Skeletal muscle tissue (tissue), 4 donors: ENCODE results near the gene BCO2. TPM values are rescaled to one million over a fixed set of nuclear protein-coding genes. Genes with fewer than 3 reads are reported as not detected.

Source experiments
- H3K27ac ChIP-seq: one replicate; pipeline ENCODE4 v1.7.0; 2013; ENCODE audit warnings: mild to moderate bottlenecking, low read depth, low read length, inconsistent platforms
- H3K27me3 ChIP-seq, 3 donors: one replicate each; pipeline ENCODE4 v1.7.0; 2013; ENCODE audit warnings: low read length in 3 of 3; ENCODE audit not compliant: control insufficient read depth in 3 of 3, insufficient read depth in 3 of 3
- H3K36me3 ChIP-seq, 3 donors: one replicate each; pipeline ENCODE4 v1.7.0; 2013; ENCODE audit warnings: low read length in 3 of 3; ENCODE audit not compliant: control insufficient read depth in 3 of 3, insufficient read depth in 3 of 3
- H3K4me1 ChIP-seq, 3 donors: one replicate each; pipeline ENCODE4 v1.7.0; 2013; ENCODE audit warnings: low read length in 3 of 3, mild to moderate bottlenecking in 3 of 3; ENCODE audit not compliant: control insufficient read depth in 3 of 3, insufficient read depth in 3 of 3
- H3K4me3 ChIP-seq, 3 donors: one replicate each; pipeline ENCODE4 v1.7.0; 2013; ENCODE audit warnings: low read length in 3 of 3
- H3K9ac ChIP-seq, 3 donors: one replicate each; pipeline ENCODE4 v1.7.0; 2013; ENCODE audit warnings: low read length in 3 of 3, mild to moderate bottlenecking in 3 of 3, moderate library complexity in 2 of 3, low read depth in 1 of 3
- H3K9me3 ChIP-seq, 3 donors: one replicate each; pipeline ENCODE4 v1.7.0; 2013; ENCODE audit warnings: low read length in 3 of 3; ENCODE audit not compliant: control insufficient read depth in 3 of 3
- total RNA-seq: library from RNA; depleted of rRNA; stranded (reverse); fragments of >200 nt; gene quantifications from one replicate; pipeline ENCODE4 v1.2.3, GENCODE V29; 2014
- donor health status: Osteomylitis.

BCO2 gene
- total RNA-seq, 1 donor from 2014 or later: 9.4 TPM

DNA sequence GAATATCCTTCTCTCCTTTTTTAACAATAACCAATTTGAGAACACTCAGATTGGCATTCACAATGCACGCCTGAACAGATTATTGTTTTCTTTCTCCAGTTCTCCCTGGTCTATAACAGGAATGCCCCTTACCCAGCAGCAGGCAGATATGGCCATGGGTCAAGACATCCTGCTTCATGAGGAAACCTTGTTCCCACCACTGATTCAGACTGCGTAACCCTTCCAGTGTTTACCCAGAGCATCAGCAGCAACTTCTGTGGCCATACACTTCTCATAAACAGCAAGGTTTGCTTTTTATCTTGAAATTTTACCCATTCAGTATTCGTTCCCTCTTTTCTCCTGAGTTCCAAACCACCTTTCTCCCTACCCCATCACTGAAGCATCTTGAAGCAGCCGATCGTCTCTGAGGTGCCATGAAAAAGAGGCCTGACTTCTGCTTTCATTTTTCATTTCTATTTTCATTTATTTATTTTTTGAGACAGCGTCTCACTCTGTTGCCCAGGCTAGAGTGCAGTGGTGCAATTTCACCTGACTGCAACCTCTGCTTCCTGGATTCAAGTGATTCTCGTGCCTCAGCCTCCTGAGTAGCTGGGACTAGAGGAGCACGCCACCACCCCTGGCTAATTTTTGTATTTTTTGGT lies 60.6 kb downstream of the BCO2 start:
- peaks cover 15 to 44% (median 43%) of the 10 kb centered on the region in 3 donors for H3K36me3 ChIP-seq
- H3K9ac ChIP-seq: no peak overlapping the region
- H3K4me3 ChIP-seq: no peak overlapping the region
- H3K27ac ChIP-seq: no peak overlapping the region
- H3K9me3 ChIP-seq: no peaks in the 10 kb centered on the region
- no peaks in the 10 kb centered on the region for H3K27me3 ChIP-seq
- no peaks in the 10 kb centered on the region for H3K4me1 ChIP-seq

DNA sequence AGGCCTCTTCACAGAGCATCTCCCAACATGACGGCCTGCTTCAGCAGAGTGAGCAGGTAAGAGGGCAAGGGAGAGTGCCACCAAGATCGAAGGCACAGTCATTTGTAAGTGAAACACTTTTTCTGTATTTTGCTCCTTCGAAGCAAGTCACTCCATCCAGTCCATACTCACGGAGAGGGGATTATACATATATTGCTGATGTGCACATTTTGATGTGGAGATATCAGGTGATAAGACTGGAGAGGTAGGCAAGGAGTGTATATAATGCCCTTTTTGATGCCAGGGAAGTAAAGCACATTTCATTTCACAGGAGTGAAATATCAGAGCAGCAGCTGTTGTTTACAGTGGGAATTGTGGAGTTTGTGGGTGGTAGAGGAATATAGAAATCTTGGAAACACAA lies 62.1 kb downstream of the BCO2 start:
- no peaks in the 10 kb centered on the region for H3K27me3 ChIP-seq
- H3K27ac ChIP-seq: no peak overlapping the region
- no peak overlapping the region for H3K4me3 ChIP-seq
- peaks cover 15 to 39% (median 39%) of the 10 kb centered on the region in 3 donors for H3K36me3 ChIP-seq
- H3K9me3 ChIP-seq: no peaks in the 10 kb centered on the region
- H3K4me1 ChIP-seq: no peaks in the 10 kb centered on the region
- no peak overlapping the region for H3K9ac ChIP-seq

DNA sequence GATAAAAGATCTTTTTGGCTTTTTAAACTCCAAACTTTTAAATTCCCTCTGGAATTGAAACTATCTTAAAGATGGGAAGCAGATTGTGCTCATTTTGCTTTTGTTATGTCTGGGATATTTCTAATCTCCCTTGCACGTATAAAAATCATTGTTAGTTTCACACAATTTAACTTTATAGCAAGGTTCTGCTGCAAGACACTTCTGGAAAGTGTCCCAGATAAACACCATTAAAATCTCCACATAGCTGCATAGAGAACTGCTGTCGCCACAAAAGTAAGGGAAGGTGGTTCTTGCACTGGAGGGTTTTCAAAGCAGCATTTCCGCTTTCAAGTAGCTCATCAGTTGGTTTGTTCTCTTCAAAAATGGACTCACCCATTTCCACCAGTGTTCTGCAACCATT lies 62.7 kb downstream of the BCO2 start:
- Histone ChIP-seq H3K36me3 (peaks cover 15 to 37% (median 36%) of the 10 kb centered on the region in 3 donors), H3K27ac (no peak overlapping the region), H3K4me1 (no peaks in the 10 kb centered on the region), H3K9ac (no peak overlapping the region), H3K4me3 (no peak overlapping the region), H3K9me3 (no peaks in the 10 kb centered on the region), H3K27me3 (no peaks in the 10 kb centered on the region)

DNA sequence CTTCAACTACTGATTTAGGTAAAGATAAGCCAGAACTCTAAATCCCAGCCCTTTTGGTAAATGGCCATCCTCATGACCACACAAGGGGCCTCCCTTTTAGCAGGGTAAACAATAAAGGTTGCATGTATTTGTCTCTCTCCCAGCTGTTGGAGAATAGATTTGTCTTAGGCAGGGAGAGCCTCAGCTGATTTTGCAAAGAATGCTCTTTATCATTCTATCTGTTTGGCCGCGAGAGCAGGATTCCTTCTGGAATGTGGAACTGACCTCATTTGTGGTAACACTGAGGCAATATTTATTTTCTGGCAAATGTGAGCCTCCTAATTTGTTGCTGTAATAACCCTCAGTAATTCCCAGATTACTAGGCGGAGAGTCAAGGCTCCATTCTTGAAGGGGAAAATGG lies 66.2 kb downstream of the BCO2 start:
- Histone ChIP-seq H3K4me1 (no peaks in the 10 kb centered on the region), H3K9ac (no peak overlapping the region), H3K27ac (no peak overlapping the region), H3K27me3 (no peaks in the 10 kb centered on the region), H3K36me3 (peaks cover 10 to 20% (median 13%) of the 10 kb centered on the region in 3 donors), H3K9me3 (no peaks in the 10 kb centered on the region), H3K4me3 (no peak overlapping the region)

DNA sequence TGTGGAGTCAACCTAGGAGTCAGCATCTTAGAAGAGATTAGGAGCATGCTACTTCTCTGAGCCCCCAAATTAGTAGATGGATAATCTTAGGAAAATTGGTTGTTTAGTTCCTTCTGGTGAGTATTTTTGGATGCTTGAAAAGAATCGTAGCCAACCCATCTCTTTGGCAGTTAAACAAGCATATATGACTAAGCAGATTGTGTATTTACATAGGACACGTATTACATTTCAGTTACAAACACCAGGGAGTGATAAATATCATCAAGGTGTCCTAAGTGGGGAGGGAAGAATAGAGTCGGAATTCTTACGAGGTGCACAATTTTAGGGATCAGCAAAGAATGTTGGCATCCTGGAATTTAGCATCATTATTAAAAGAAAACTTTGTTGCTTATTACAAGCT lies 71.9 kb downstream of the BCO2 start:
- Histone ChIP-seq H3K36me3 (no peaks in the 10 kb centered on the region), H3K27me3 (no peaks in the 10 kb centered on the region), H3K27ac (no peak overlapping the region), H3K9me3 (no peaks in the 10 kb centered on the region), H3K4me1 (no peaks in the 10 kb centered on the region), H3K9ac (no peak overlapping the region), H3K4me3 (no peak overlapping the region)

DNA sequence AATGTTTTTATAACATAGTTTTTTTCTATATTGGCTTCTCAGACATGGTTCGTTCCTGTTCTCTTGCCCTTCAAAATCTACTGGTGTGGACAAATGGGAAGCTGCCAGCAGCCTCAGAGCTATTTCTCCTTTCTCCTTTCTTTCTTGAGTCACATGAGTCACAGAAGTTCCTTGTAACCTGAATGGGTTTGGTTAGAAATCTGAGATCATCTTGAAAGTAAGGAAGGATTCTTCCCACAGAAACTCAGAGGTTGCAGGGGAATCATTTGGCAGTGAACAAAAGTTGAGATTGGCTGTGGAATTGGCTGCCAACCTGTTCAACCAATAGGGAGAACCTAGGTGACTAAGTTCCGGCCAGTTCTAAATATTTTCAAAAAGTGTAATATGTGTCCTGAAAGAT lies 72.9 kb downstream of the BCO2 start:
- Histone ChIP-seq H3K9ac (no peak overlapping the region), H3K4me1 (no peaks in the 10 kb centered on the region), H3K4me3 (no peak overlapping the region), H3K9me3 (no peaks in the 10 kb centered on the region), H3K27me3 (no peaks in the 10 kb centered on the region), H3K36me3 (no peaks in the 10 kb centered on the region), H3K27ac (no peak overlapping the region)

DNA sequence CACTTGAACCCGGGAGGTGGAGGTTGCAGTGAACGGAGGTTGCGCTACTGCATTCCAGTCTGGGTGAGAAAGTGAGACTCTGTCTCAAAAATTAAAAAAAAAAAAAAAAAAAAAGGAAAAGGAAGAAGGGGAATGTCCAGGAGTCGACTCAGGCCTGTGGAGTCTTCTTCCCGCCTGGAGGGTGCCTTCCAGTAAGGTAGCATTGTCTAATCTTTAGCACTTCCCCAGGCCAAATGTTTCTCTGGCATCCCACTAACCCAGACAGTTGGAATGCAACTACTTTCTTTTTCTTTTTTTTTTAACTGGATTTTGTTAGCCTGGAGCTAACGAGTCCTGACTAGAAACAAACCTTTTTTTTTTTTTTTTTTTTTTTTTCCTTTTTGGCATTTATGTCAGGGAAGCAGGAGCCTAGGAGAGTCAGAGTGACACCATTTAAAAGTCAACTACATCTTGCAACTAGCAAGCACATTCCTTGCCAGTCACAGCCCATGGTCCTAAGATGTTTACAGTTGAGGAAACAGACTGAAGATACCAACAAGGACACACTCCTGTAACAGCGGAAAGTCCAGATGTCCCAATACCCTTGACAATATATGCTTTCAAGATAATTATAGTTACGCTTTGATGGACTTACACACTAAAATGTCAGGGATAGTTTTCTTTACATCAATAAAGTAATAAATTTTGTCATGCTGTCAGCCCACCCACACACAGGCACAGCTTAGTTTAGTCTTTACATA lies 74.7 kb downstream of the BCO2 start:
- no peak overlapping the region for H3K9ac ChIP-seq
- H3K27ac ChIP-seq: no peak overlapping the region
- no peaks in the 10 kb centered on the region for H3K27me3 ChIP-seq
- no peak overlapping the region for H3K4me3 ChIP-seq
- no peaks in the 10 kb centered on the region for H3K36me3 ChIP-seq
- H3K9me3 ChIP-seq: no peaks in the 10 kb centered on the region
- no peaks in the 10 kb centered on the region for H3K4me1 ChIP-seq

DNA sequence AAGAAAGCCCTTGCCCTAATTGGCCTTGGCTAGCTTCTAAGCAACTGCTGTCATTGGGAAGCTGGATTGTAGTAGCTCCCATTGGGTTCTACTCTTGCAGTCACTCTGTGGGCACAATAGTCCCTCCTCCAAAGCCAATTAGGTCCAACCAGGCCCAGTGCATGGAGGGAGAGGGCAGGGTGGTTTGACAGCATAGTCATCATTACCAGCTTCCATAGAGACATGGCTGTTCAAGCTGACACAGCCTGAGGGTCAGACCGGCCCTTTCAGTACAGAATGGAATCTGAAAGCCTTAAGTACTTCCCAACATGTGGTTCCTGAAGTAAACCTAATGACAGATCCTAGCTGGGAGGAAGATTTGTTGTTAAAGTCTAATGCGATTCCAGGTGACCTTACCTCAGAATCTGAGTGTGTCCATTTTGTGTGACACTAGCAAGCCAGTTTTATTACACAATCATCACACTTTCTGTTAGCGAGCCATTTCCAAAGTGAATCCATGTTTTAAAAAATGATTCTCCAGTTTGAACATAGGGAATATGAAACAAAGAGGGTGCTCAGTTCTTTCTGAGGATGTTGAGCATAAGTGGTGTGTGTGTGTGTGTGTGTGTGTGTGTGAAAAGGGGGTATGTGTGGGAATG lies 78.4 kb downstream of the BCO2 start:
- H3K4me3 ChIP-seq: no peak overlapping the region
- H3K9me3 ChIP-seq: no peaks in the 10 kb centered on the region
- H3K36me3 ChIP-seq: no peaks in the 10 kb centered on the region
- H3K27ac ChIP-seq: no peak overlapping the region
- H3K9ac ChIP-seq: no peak overlapping the region
- no peaks in the 10 kb centered on the region for H3K27me3 ChIP-seq
- no peaks in the 10 kb centered on the region for H3K4me1 ChIP-seq

DNA sequence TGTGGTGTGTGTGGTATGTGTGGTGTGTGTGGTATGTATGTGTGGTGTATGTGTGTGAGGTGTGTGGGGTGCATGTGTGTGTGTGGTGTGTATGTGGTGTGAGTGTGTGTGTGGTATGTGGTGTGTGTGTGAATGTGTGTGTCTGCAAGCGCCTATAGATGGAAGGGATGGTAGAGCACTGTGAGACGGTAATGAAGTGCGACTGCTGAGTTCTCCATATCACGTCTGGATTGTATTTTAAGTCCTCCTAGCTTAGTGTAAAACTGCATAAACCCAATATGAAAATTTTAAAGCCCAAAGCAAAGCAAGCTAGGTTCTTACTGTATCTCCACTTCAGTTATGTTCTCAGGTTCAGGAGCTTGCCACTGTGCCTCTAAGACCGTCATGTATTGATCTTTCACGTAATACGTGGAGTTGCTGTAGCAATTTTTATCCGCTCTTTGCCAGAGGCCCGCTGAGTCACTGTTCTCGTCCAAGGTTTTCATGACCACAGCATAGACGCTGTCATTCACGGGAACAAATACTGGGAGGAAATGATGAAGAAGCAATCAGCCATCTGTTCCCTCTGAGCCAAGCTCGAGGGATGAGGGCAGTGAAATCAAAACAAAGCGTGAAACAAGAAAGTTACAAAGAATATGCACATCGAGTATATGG lies 79.9 kb downstream of the BCO2 start:
- H3K9me3 ChIP-seq: no peaks in the 10 kb centered on the region
- H3K27me3 ChIP-seq: no peaks in the 10 kb centered on the region
- H3K9ac ChIP-seq: no peak overlapping the region
- no peaks in the 10 kb centered on the region for H3K36me3 ChIP-seq
- H3K4me3 ChIP-seq: no peak overlapping the region
- no peak overlapping the region for H3K27ac ChIP-seq
- H3K4me1 ChIP-seq: no peaks in the 10 kb centered on the region

DNA sequence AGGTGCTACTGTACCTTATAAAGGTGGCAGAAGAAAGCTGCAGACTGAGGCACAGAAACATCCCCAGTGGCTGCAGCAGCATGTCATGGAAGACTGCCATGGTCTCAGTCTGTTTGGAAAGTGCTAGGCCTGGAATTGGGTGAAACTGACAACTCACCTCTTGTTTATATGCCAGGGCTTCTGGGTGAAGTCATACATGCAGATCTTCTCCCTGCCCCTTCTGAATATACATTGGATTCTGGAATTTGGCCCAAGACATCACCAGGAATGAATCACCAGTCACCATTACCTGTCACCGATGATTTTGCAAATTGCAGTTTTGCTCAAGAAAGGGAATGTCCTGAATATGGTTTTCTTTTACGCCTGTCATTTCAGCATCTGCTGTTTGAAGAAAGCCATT lies 85.2 kb downstream of the BCO2 start, which contains the start of gene PLET1:
PLET1 (minus strand) TSS at position 371 of the 400 bp plus-strand sequence; CDS start at position 100, 271 bp downstream.
- no peak within 1 kb of the TSS for H3K27ac ChIP-seq
- no peaks in the 10 kb centered on the region for H3K4me1 ChIP-seq
- no peaks in the 10 kb centered on the region for H3K9me3 ChIP-seq
- H3K36me3 ChIP-seq: no peaks in the 10 kb centered on the region
- H3K4me3 ChIP-seq: no peak within 1 kb of the TSS
- H3K27me3 ChIP-seq: no peaks in the 10 kb centered on the region
- no peak within 1 kb of the TSS for H3K9ac ChIP-seq
